Activated CD8-positive, alpha-beta memory T cell treated with anti-CD3 and anti-CD28 coated beads, Interleukin-2, amount 50 U/mL, for 1 hour (primary cell): Measurements from ENCODE around the gene POF1B.
"Not testable (repeated sequence)": the region's sequence is repeated elsewhere in the genome, so short reads cannot be mapped to it uniquely, and the experiment has no call there.

ENCODE experiments used
- DNase-seq: peaks from one replicate; pipeline ENCODE4 v3.0.0-alpha.2; 2020; ENCODE audit errors: extremely low read depth

Gene POF1B, protein sequence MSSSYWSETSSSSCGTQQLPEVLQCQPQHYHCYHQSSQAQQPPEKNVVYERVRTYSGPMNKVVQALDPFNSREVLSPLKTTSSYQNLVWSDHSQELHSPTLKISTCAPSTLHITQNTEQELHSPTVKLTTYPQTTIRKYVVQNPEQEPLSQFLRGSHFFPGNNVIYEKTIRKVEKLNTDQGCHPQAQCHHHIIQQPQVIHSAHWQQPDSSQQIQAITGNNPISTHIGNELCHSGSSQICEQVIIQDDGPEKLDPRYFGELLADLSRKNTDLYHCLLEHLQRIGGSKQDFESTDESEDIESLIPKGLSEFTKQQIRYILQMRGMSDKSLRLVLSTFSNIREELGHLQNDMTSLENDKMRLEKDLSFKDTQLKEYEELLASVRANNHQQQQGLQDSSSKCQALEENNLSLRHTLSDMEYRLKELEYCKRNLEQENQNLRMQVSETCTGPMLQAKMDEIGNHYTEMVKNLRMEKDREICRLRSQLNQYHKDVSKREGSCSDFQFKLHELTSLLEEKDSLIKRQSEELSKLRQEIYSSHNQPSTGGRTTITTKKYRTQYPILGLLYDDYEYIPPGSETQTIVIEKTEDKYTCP

DNA sequence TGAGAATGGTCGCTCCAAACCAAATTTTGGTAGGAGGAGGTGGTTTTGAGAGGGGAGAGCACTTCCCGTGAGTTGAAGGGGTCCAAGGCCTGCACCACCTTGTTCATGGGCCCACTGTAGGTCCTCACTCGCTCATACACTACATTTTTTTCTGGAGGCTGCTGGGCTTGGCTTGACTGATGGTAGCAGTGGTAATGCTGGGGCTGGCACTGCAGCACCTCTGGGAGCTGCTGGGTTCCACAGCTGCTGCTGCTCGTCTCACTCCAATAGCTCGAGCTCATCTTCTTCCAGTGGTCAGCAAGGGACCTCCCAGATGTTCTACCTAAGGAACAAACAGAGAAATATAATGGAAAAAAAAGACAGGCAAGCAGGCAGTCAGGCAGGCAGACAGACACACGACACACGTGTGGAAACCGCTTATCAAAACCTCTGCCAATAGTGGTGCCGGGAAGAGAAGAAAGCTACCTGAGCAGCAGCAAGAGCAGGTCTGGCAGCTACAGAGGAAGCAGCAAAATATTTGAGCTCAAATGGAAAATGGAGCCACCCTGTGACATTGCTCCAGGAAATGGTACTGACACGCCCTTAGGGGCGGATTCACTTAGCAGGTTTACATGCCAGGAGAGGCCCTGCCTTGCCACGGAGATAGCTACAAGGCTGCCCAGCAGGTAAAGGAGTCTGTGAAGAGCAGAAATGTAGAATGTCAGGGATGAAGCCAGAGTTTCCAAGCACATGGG lies at the start of gene POF1B:
POF1B (minus strand) TSS at position 492 of the 734 bp plus-strand sequence; CDS start at position 281, 211 bp downstream.
- no peak for DNase-seq

DNA sequence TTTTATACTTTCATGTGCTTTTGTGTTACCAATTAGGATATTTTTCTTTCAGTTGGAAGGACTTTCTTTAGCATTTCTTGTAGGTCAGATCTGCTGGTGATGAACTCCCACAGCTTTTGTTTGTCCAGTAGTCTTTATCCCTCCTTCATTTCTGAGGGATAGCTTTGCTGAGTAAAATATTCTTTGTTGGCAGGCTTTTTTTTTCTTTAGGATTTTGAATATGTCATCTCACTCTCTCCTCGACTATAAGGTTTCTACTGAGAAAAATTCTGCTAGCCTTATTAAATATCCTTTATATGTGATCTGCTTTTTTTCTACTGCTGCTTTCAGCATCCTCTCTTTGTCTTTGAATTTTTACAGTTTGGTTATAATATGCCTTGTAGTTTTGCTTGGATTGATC lies 49.6 kb upstream of the POF1B start:
- no peak for DNase-seq

DNA sequence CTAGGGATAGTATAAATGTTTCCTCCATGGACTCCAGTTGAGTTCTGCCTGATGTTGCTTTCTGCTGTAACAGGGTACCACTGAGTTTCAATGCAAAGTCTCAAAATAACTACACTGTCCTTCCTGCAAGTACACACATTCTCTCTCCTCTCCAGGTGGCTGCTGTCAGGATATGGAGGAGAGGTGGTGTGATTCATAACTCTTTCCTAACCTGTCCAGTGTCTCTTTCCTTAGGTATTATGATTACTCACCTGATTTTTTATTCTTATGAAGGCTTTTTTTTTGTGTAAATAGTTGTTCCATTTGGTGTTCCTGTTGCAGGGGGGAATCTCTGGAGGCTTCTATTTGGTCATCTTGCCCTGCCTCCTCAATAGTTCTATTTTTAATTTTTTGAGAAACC lies 39.8 kb upstream of the POF1B start:
- DNase-seq: no peak

DNA sequence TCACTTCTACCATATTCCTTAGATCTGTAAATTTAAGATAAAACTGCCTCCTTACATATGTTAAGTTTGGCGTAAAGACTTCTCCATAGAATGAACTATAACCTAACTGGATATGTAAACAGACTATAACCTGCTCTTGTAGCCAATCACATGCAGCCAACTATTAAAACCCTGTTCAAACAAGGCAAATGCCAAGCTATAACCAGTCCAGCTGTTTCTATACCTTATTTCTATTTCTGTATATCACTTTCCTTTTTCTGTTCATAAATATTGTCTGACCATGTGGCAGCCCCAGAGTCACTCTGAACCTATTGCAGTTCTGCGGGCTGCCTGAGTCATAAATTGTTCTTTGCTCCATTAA lies 12.4 kb upstream of the POF1B start:
- DNase-seq: no peak

DNA sequence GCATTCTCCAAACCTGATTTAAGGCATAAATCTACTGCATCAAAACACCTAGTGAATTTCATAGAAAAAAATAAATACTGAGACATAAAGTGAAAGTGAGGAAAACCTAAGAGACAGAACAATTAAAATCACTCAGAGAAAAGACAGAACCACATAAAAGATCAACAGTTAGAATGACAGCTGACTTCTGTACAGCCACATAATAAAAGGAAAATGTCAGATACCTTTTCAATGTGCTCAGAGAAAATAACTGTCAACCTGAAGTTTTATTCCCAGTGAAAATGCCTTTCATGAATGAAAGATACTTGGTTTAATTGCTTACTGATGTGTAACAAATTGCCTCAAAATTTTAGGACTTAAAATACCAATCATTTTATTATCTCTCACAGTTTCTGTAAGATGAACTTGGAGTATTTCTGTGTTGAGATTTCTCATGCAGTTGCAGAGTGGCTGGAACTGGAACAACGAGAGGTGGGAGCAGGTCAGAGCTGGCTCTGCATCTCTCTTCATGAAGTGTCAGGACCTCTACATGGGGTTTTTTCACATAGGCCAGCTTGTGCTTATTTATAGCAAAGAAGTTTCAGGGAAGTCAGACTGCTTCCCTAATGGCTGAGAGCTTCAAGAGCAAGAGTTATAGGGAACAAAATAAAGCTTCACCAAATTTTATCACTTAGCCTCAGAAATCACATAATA lies 11.9 kb upstream of the POF1B start:
- no peak for DNase-seq

DNA sequence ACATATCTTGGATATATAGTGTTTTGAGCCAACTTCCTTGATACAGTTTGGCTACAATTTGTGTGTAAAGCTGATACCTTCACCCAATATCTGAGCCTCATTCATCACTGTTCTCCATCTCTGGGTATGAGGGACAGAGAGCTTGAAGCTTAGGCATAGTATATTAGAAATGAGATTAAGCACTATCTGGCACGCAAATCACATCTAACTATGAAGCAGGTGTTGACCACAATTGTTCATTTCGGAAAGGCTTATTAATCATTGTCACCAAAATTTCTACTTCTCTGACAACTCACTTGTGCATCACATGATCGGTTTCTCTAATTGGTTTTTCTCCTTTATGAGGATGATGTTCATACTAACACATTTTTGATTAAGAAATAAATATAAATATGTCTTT lies 2.1 kb upstream of the POF1B start:
- DNase-seq: no peak

DNA sequence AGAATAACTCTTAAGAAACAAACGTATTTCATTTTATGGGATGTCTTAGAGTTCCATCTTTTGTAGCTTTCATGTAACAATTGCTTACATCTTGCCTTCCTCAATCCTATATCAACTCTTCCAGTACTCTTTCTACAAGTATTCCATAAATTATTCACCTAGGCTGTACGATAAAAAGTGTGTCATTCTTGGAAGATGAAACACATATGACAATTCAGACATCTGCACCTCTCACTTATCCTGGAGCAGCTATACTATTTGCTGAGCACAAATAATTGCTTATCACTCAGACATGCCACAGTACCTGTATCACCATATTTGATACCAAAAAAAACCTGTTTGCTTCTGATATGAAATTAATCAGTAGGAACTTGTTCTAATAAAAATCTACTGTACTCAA lies 1.0 kb downstream of the POF1B start:
- no peak for DNase-seq

DNA sequence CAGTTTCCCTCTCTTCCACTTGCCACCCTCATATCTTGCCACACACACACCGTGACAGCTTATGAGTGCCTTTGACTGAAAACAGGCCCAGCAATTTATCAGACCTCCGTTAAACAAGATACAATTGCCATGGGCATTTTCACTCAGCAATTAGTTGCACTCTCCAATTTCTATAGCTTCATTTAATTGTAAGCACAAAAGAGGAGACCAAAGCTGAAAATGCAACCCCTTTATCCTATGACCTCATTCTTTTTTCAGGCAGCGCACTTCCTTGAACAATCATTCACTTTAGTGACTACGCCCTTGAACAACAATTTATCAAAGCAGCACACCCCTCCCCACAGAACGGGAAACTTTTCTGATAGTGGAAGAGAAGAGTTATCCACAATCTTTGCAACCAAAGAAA lies 4.1 kb downstream of the POF1B start:
- DNase-seq: no peak

DNA sequence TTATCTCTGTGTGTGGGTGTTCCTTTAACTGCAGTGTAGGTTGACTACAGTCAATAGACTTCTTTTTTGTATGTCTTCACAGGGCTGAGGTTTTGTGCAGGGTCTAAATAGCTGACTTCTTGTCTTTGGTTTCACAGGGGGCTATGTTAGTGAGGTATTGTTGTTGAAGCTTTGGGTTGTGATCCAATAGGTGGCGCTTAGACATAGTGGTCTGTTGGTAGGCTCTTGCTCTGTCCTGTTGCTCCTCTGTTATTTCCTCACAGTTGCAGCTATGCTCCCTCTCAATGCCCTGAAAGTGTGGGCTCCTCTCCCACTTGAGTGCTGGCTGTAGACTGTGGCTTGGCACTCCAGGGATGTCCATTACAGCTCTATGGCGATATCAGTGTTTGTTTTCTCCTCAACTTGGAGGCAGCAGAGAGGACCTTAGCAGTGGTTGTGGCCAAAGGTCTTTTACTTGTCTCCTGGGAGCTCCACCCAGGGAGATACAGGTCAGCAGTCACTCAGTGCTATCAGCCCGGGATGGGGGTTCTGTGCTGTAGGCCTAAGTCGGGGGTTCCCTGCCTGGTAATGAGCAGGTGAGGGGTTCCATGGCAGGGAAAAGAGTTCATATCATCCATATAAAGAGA lies 14.0 kb downstream of the POF1B start:
- DNase-seq: no peak

DNA sequence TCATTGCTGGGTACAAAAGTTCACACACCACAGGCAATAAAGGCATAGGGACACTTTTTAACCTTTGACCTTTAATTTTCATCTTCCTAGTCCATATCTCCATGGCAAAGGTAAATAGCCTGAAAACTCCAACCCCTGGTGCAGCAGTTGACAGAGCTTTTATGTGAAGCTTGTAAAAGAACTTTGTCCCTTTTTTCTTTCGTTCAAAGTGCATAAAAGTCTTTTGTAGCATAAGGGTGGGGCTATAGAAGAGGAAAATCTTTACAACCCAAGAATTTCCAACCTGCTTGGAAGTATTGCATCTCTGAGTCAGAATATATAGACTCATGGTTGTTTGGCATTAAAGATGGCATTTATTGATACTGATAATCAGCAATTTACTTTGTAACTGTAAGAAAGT lies 20.4 kb downstream of the POF1B start:
- no peak for DNase-seq

DNA sequence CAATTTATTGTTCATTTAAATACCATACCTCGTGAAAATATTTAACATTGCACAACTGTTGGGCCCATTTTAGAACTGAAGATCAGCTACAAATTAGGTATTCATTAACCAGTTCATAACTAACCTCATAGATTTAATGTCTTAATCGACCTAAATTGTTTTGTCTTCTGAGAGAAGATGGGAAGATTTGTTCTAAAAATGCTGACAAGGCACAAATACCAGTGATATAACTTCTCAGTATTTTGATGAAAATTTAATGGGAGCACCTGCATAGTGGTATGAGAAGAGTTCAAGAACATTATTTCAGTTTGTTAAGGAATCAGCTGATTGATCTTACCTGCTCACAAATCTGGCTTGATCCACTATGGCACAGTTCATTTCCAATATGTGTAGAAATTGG lies 33.9 kb downstream of the POF1B start:
- no peak for DNase-seq

DNA sequence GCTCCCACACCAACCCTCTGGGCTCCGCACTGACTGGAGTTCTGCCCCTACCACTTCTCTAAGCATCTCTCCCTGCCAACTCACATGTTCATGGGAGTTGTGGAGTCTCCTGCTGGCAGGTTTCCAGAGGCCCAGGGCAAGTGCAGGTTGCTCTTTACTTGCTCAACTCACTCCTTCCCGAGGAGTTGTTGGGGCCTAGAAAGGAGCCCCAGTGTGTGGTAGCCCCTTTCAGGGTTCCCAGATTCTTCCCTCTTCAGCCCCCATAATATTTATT lies 52.5 kb downstream of the POF1B start:
- DNase-seq: no peak

DNA sequence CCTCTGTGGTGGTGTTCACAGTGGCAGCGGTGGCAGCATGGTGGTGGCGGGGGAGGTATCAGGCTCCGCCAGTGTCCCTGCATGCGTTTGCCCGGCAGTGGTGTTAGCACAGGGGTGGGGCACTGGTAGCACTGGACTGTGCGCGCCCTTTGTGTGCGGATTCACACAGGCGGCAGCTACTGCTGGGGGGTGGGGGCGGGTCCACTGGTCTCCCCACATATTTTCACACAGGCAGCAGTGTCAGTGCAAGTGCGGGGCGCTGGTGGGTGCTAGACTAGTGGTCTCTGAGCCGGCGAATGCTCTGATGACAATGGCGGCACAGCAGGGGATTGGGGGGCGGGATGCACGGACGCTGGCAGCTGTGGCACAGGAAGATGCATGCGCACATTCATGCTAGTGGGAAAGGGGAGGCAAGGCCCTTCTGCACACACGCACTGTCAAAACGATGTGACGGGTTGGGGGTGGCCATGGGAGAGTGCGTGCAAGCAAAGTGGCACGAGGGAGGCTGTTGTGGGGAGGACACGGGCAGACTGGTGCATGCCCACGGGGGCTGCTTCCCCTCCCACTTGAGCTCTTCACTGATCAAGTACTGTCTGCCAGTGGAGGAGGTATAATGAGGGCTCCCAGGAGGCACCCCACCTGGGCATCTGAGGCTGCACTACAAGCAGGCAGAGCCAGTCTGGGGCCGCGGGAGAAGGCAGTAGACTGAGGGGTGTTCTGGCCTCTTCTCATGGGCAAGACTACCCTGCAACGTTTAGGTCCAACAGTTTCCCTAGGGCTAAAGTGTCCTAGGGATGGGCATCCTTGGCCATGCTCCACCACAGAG lies 53.0 kb downstream of the POF1B start:
- DNase-seq: no peak

DNA sequence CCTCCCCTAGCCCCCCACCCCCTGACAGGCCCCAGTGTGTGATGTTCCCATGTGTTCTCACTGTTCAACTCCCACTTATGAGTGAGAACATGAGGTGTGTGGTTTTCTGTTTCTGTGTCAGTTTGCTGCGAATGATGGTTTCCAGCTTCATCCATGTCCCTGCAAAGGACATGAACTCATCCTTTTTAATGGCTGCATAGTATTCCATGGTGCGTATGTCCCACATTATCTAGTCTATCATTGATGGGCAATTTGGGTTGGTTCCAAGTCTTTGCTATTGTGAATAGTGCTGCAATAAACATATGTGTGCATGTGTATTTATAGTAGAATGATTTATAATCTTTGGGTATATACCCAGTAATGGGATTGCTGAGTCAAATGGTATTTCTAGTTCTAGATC lies 68.1 kb downstream of the POF1B start:
- not testable (repeated sequence) for DNase-seq

DNA sequence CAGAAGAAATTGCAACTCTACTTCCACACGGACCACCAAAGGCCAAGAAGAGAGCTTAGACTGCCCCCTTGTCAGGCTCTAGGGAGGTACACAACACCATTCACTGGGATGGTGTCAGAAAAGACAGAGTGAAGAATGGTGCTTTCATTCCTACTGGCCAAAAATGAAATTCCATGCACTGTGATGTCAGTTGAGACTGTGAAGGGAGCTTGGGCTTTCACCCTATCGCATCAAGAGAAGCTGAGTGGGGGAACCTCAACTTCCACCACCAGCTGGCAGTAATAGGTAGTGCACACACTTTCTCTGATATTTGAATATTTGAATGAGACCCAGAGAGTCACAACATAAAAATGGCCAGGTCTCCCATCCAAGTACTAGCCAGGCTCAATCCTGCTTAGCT lies 69.7 kb downstream of the POF1B start:
- no peak for DNase-seq

DNA sequence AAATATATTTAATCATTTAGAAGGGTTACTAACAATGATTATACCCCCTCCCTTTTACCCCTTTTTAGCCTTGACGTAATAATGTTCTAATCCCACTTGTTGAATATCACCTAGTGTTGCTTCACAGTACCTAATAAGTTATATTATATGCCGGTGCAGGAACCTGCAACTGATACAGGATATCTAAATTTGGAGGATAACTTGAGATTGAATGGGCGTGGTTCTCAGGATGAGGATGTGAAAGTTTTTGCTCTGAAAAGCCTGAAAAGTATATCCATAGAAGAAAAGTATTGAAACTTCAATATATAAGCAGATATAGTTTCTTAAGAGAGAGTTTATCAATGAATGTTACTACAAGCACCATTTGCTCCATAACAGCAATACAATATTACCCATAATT lies 75.9 kb downstream of the POF1B start:
- no peak for DNase-seq

DNA sequence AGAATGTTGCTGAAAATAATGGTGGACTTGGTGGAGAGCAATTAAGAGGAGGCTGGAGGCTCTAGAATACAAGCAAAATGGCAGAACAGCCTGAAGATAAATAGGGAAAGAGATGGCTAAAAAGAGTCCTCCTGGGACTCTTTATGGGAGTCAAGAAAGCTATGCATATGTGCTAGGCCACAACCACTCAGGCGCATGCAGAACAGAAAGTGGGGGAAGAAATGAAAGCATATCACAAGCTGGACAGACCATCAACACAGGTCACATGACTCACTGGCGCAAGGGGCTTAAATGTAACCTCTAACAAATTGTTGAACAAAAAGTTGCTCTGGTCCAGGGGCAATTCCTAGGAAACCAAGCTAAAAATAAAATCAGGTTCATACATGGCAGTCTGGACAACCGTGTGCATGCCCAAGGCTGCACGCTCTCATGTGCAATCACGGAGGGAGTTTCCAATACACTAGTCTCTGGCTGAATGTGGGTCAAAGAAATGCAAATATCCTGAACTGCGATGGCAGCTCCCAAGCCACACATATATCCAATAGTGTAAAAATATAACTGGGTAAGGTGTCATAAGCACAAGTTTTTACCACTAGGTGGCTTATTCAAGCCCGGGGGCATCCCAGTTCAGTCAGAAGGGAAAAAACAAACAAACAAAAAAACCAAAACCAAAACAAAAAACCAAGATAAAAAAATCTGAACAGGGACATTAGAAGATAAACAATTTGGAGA lies 90.3 kb downstream of the POF1B start:
- no peak for DNase-seq

DNA sequence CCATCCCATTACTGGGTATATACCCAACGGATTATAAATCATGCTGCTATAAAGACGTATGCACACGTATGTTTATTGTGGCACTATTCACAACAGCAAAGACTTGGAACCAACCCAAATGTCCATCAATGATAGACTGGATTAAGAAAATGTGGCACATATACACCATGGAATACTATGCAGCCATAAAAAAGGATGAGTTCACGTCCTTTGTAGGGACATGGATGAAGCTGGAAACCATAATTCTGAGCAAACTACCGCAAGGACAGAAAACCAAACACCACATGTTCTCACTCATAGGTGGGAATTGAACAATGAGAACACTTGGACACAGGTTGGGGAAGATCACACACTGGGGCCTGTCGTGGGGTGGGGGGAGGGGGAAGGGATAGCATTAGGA lies 94.2 kb downstream of the POF1B start:
- not testable (repeated sequence) for DNase-seq

DNA sequence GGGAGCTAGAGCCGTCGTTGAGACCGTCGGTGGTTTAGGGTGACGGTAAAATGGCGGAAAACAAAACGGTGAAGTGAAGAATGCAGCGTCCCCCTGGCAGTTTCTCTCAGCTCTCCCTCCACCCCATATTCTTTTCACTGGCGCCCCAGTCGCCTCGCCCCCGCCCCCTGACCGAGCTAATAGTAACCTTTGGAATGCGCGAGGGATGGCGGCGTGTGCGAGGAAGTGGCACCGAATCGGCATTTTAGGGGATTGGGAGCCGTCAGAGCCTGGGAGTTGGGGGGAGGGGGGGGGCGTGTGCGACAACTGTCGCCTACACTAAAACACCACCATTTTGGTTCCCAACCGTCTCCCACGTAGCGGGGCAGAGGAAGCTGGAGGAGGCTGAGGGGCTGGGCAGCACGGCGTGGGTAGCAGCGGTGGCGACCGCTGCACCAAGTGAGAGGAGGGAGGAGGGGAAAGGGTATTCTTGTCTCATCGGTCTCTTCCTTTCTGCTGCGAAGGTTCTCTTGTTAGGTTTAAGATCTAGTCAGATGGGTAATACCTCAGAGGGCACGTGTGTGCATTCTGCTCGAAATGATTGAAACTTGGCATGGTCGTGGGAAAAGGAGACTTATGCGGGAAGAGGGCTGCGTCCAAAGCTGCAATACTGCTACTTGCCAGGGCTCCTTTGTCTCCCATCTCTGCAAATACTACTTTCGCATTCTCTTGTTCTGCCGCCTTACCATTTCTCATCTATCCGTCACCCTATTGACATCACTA lies 134.8 kb downstream of the POF1B start:
- DNase-seq: no peak
